ENCODE measurements around the gene PTX3. TPM values are rescaled to one million over a fixed set of nuclear protein-coding genes. Genes with fewer than 3 reads are reported as not detected.

PTX3 gene
- polyA plus RNA-seq, 5 donors = 23.1 to 49.1 (median 25.5) TPM

- DNase-seq = no peak
Measured at GRCh38 chr3:157418104-157418503, 18.5 kb upstream of the PTX3 start.

GRCh38 chr3:157420606-157421130, 16.0 kb upstream of the PTX3 start:
- no peak for DNase-seq

DNA sequence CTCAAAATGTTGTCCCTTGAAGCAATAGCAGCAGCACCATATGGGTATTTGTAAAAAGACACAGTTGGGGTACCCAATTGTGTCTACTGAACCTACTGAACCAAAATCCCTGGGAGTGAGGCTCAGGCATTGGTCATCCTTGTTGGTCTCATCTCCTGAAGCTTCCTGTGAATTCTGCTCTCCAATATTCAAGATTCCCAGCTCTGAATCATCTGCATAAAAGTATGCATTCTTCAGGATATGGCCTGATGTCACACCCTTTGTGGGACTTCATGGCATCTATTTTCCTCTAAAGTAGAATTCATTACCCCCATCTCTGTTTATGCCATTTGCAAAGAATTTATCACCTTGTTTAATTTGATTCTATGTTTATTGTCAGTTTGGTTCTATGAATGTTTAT, 13.3 kb upstream of the PTX3 start:
- DNase-seq = no peak

- DNase-seq = no peak
Measured at GRCh38 chr3:157427901-157428300, 8.7 kb upstream of the PTX3 start.

DNA sequence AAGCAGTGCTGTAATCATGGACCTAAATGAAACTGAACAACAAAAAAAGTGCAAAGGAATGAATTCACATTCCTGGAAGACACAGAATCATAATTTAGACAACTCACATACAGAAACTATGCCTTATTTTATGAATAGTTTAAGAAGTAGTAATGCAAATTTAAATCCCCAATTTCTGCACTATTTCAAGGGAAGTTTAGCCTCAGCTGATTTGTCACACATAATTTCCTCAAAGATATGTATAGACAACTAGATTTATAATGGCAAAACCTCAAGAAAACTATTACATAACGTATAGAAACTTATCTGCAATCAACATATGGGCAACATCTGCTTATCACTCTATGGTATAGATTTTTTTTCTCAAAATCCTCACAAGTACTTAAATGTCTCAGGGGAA, 7.8 kb upstream of the PTX3 start:
- no peak for DNase-seq

GRCh38 chr3:157429708-157430107, 6.9 kb upstream of the PTX3 start:
- no peak for DNase-seq

GRCh38 chr3:157438194-157438730, 1.6 kb downstream of the PTX3 start:
- peak in 1 of 2 donors; percentile 34 for DNase-seq

GRCh38 chr3:157441102-157441624, 4.5 kb downstream of the PTX3 start:
- DNase-seq = no peak

DNA sequence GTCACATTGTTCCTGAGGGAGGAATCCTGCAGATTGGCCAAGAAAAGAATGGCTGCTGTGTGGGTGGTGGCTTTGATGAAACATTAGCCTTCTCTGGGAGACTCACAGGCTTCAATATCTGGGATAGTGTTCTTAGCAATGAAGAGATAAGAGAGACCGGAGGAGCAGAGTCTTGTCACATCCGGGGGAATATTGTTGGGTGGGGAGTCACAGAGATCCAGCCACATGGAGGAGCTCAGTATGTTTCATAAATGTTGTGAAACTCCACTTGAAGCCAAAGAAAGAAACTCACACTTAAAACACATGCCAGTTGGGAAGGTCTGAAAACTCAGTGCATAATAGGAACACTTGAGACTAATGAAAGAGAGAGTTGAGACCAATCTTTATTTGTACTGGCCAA, 6.1 kb downstream of the PTX3 start:
- peak in 1 of 2 donors; percentile 36 for DNase-seq

DNA sequence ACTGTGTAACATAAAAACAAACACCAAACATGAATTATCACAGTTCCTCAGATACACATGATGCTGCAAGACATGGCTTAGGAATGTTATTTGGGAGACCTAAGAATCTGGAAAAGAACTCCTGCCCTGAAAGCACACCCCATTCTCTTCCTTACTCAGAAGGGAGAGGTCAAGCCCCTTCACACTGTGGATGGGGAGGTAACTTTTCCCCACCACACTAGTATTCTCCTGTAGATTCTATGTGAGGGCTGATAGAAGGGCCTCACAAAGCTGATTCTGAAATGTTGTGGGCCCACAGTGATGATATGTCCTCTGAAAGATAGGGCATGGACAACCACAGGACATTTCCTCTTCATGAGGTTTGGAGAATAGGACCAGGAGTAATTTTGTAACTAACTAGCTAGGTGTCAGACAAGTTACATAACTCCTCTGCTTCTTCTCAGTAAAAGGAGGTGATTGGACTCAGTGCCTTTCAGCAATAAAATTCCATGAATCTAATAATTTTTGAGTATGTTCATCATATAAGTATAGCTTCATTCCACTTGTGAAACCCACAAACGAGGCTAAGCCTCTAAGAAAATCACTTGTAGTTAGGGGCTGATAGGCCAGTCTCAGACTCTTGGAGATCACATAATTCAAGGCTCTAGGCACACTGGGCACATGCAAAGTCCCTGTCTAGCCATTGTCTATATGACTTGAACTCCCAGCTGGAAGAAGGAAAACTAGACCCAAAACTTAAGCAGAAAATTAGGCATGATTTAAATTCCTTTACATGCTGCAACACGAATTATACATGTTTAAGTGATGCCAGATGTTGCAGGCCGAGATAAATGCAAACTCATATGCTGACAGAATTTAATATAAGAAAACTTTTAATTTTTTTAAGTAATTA, 7.5 kb downstream of the PTX3 start:
- DNase-seq = peak in 1 of 2 donors; percentile 22

DNA sequence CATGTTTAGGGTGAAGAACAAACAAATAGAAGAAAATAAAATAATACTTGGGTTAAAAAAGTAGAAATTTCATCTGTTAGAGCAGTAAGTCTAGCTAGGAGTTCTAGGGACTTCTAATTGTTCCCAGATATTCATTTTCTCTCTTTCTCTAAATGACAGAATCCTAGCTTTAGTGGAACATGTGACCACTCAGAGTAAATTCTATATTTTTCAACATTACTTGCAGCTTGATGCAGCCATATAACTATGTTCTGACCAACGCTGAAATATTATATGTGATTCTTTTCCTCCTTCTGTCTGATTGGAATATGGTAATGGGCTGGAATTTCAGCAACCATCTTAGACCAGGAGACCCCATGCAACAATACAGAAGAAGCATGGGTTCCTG, 8.1 kb downstream of the PTX3 start:
- no peak for DNase-seq

- DNase-seq = peak; percentile 71 to 80
Measured at GRCh38 chr3:157445857-157446256, 9.2 kb downstream of the PTX3 start.

- DNase-seq = no peak
Measured at GRCh38 chr3:157447026-157447694, 10.5 kb downstream of the PTX3 start.

GRCh38 chr3:157452097-157452496, 15.4 kb downstream of the PTX3 start:
- DNase-seq = no peak

DNA sequence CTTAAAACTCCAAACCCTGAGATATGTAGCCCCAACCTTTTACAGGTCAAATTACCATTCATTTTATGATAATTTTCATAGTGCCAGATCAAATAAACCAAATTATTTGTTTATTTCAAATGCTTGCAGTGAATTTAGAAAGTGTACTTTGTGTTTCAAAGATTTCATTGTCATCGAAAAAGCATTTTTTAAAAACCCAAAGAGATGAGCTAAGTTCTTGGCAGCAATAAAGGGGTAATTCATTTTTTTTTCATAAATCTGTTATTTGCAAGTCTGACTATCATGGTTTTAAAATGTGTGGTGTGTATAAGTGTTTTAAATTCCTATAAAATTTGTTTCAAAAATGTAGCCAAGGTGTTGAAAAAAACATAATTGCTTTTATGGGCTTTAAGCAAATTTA, 17.2 kb downstream of the PTX3 start:
- no peak for DNase-seq

DNA sequence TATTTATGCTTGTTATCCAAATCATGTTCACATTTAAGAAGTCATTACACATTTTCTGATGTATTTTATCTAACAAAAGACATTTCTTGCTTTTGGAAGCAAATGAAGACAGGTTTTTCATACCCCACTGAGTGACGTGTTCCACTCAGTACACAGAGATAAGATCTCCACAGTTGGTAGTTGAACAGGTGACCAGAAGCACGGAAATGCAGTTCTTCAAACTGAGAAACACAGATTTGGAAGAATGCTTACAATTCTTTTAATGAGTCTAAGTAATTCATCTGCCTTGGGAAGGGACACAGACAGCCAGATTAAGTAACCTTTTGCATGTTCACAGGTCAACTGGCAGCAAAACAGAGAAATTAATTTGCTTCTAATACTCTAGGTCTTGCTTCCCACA, 23.1 kb downstream of the PTX3 start:
- DNase-seq = no peak

DNA sequence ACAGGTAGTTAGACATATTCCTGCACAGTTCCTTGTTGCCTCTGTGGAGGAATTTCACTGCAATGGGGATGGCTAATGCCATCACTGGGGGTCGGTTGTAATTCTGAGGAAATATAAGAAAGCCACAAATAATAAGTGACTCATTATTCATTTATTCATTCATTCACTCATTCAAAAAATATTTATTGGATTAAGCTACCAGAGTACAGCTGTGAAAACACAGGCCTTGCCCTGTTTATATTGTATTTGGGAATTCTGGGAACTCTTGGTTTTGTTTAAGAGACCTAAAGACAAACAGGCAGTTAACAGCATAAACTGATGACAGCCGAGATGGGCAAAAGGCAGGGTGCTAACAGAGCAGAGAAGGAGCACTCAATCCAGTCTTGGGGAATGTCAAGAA, 23.6 kb downstream of the PTX3 start:
- no peak for DNase-seq

- no peak for DNase-seq
Measured at GRCh38 chr3:157463816-157464215, 27.2 kb downstream of the PTX3 start.

DNA sequence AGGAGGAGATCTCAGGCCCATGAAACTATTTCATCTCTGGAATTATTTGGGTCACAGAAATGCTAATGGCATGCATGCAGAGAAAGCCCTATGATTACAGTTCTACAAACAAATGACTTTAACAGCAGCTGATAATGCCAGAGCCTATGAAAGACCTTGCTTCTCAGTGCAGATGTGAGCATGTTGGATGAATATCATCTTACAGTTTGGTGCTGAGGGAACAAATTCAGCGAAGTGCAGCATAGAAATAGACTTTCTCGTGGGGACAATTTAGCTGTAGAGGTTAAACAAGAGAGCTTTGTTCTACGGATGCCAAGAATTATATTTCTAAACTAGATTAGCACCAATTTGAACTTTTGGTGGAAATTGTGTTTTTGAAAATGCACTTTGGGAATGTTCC, 27.7 kb downstream of the PTX3 start:
- DNase-seq = no peak

DNA sequence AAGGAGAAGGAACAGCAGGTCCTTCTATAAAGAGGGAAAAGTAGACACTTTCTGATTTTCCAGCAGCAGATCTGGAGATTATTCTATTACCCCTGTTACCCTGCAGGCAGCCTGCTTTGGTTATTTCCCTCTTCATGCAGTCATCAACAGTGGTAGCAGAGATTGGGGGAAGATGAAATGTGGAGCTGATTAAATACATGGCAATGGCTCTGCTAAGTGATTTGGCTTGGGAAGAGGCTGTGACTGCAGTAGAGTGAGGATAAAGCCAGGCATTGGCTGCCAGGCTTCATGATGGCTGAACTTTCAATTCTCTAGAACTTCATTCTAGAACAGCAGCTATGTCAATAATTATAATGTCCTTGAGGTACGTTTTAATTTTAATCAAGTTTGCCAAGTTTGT, 29.1 kb downstream of the PTX3 start:
- no peak for DNase-seq

GRCh38 chr3:157467200-157467599, 30.6 kb downstream of the PTX3 start:
- no peak for DNase-seq

- DNase-seq = no peak
Measured at GRCh38 chr3:157469561-157470294, 33.1 kb downstream of the PTX3 start.
